H9 (cell line): ENCODE data around the gene WAC. TPM values are rescaled to one million over a fixed set of nuclear protein-coding genes. Genes with fewer than 3 reads are reported as not detected.

Experiments used
- DNase-seq: peaks from one replicate; pipeline ENCODE4 v3.0.0-alpha.2; 2017
- H2AFZ ChIP-seq: one replicate; pipeline ENCODE4 v1.6.1; 2013; ENCODE audit warnings: mild to moderate bottlenecking, low read length, control low read depth, moderate library complexity
- H2AK5ac ChIP-seq: 2 replicates; pipeline ENCODE4 v1.6.1; 2013; ENCODE audit warnings: low read length, control low read depth, mixed read lengths; ENCODE audit not compliant: insufficient read length
- H2BK120ac ChIP-seq: one replicate; pipeline ENCODE4 v1.6.1; 2013; ENCODE audit warnings: low read depth, mild to moderate bottlenecking, low read length, control low read depth, inconsistent platforms; ENCODE audit not compliant: poor library complexity, severe bottlenecking
- H2BK12ac ChIP-seq: 2 replicates; pipeline ENCODE4 v1.6.1; 2013; ENCODE audit warnings: low read length, control low read depth, mixed read lengths, low read depth; ENCODE audit not compliant: insufficient read length
- H2BK15ac ChIP-seq: 2 replicates; pipeline ENCODE4 v1.6.1; 2013; ENCODE audit warnings: low read depth, low read length, control low read depth
- H2BK20ac ChIP-seq: one replicate; pipeline ENCODE4 v1.6.1; 2013; ENCODE audit warnings: low read depth, mild to moderate bottlenecking, low read length, control low read depth, inconsistent platforms; ENCODE audit not compliant: poor library complexity, severe bottlenecking
- H2BK5ac ChIP-seq: 2 replicates; pipeline ENCODE4 v1.6.1; 2013; ENCODE audit warnings: low read length, control low read depth, mixed read lengths; ENCODE audit not compliant: insufficient read length
- H3K14ac ChIP-seq: 2 replicates; pipeline ENCODE4 v1.6.1; 2013; ENCODE audit warnings: low read length, control low read depth; ENCODE audit not compliant: insufficient read depth
- H3K18ac ChIP-seq: 2 replicates; pipeline ENCODE4 v1.6.1; 2013; ENCODE audit warnings: low read depth, mild to moderate bottlenecking, mixed read lengths, low read length, control low read depth; ENCODE audit not compliant: insufficient read length
- H3K23ac ChIP-seq: 2 replicates; pipeline ENCODE4 v1.6.1; 2013; ENCODE audit warnings: low read length, control low read depth, mixed read lengths, low read depth; ENCODE audit not compliant: insufficient read length
- H3K23me2 ChIP-seq: 2 replicates; pipeline ENCODE4 v1.6.1; 2013; ENCODE audit warnings: low read depth, mild to moderate bottlenecking, mixed read lengths, low read length, control low read depth; ENCODE audit not compliant: insufficient read length, poor library complexity, severe bottlenecking
- H3K27ac ChIP-seq: 2 replicates; pipeline ENCODE4 v1.5.1; 2013; ENCODE audit warnings: low read length, control low read depth, mixed read lengths, low read depth; ENCODE audit not compliant: insufficient read length
- H3K27me3 ChIP-seq: 2 replicates; pipeline ENCODE4 v1.6.1; 2013; ENCODE audit warnings: low read length, control low read depth, inconsistent platforms; ENCODE audit not compliant: insufficient read depth
- H3K4ac ChIP-seq: 2 replicates; pipeline ENCODE4 v1.6.1; 2013; ENCODE audit warnings: low read depth, mild to moderate bottlenecking, control low read depth, inconsistent platforms, low read length, moderate library complexity
- H3K4me1 ChIP-seq: 2 replicates; pipeline ENCODE4 v1.6.1; 2013; ENCODE audit warnings: low read length, control low read depth, inconsistent platforms; ENCODE audit not compliant: insufficient read depth
- H3K4me2 ChIP-seq: 2 replicates; pipeline ENCODE4 v1.6.1; 2013; ENCODE audit warnings: low read length, control low read depth, mixed read lengths; ENCODE audit not compliant: insufficient read length, insufficient read depth
- H3K56ac ChIP-seq: 2 replicates; pipeline ENCODE4 v1.6.1; 2013; ENCODE audit warnings: low read depth, mild to moderate bottlenecking, mixed read lengths, low read length, control low read depth; ENCODE audit not compliant: insufficient read length
- H3K79me1 ChIP-seq: 2 replicates; pipeline ENCODE4 v1.6.1; 2013; ENCODE audit warnings: low read depth, mild to moderate bottlenecking, moderate library complexity, low read length, control low read depth, inconsistent platforms; ENCODE audit not compliant: insufficient read depth, poor library complexity, severe bottlenecking
- H3K79me2 ChIP-seq: 2 replicates; pipeline ENCODE4 v1.6.1; 2013; ENCODE audit warnings: low read length, control low read depth, inconsistent platforms; ENCODE audit not compliant: insufficient read depth
- H3K9ac ChIP-seq: 2 replicates; pipeline ENCODE4 v1.6.1; 2013; ENCODE audit warnings: low read length, control low read depth, mixed read lengths; ENCODE audit not compliant: insufficient read length; ENCODE audit errors: extremely low read depth
- H3K9me3 ChIP-seq: one replicate; pipeline ENCODE4 v1.6.1; 2013; ENCODE audit warnings: low read depth, low read length, inconsistent platforms; ENCODE audit not compliant: control insufficient read depth
- H3T11ph ChIP-seq: one replicate; pipeline ENCODE4 v1.6.1; 2013; ENCODE audit warnings: mild to moderate bottlenecking, low read length, control low read depth, inconsistent platforms
- H4K20me1 ChIP-seq: one replicate; pipeline ENCODE4 v1.6.1; 2013; ENCODE audit not compliant: control insufficient read depth, insufficient read length, insufficient read depth
- H4K5ac ChIP-seq: 2 replicates; pipeline ENCODE4 v1.6.1; 2013; ENCODE audit warnings: low read depth, mild to moderate bottlenecking, mixed read lengths, low read length, control low read depth; ENCODE audit not compliant: insufficient read length
- H4K8ac ChIP-seq: replicated peaks from 2 replicates; pipeline ENCODE4 v1.6.1; 2013; ENCODE audit warnings: low read length, control low read depth, mixed read lengths, low read depth; ENCODE audit not compliant: insufficient read length
- H4K91ac ChIP-seq: 2 replicates; pipeline ENCODE4 v1.6.1; 2013; ENCODE audit warnings: low read depth, mild to moderate bottlenecking, moderate library complexity, mixed read lengths, low read length, control low read depth; ENCODE audit not compliant: insufficient read length
- H3K27ac Mint-ChIP-seq, 3 experiments: 2 replicates in 2 of 3; 3 replicates in 1 of 3; pipeline ENCODE4 v1.8.0; 2020 to 2021; ENCODE audit warnings: mixed read lengths in 3 of 3, mild to moderate bottlenecking in 1 of 3, moderate library complexity in 1 of 3
- H3K27me3 Mint-ChIP-seq: 2 replicates; pipeline ENCODE4 v1.8.0; 2021; ENCODE audit warnings: low read depth, mild to moderate bottlenecking, moderate library complexity, mixed read lengths
- H3K36me3 Mint-ChIP-seq, 3 experiments: 2 replicates in 2 of 3; 3 replicates in 1 of 3; pipeline ENCODE4 v1.8.0; 2020 to 2021; ENCODE audit warnings: low read depth in 3 of 3, mixed read lengths in 3 of 3; ENCODE audit not compliant: insufficient read depth in 1 of 3
- H3K4me1 Mint-ChIP-seq, 2 experiments: 2 replicates each; pipeline ENCODE4 v1.8.0; 2020; ENCODE audit warnings: mixed read lengths in 2 of 2
- H3K4me3 Mint-ChIP-seq, 2 experiments: 2 replicates in 1 of 2; 3 replicates in 1 of 2; pipeline ENCODE4 v1.8.0; 2020 to 2021; ENCODE audit warnings: mild to moderate bottlenecking in 2 of 2, mixed read lengths in 2 of 2, moderate library complexity in 1 of 2
- H3K9me3 Mint-ChIP-seq, 2 experiments: 2 replicates in 1 of 2; 3 replicates in 1 of 2; pipeline ENCODE4 v1.8.0; 2020; ENCODE audit warnings: mild to moderate bottlenecking in 2 of 2, mixed read lengths in 2 of 2, moderate library complexity in 1 of 2
- WGBS: extraction: QIAGEN DNeasy Blood & Tissue Kit; methylation state at CpG from one replicate; pipeline ENCODE4 v1.1.7; 2013; ENCODE audit warnings: missing lambda C conversion rate, low lambda C conversion rate, mixed read lengths; ENCODE audit not compliant: insufficient read length; ENCODE audit errors: extremely low coverage; 5-methylcytosine and 5-hydroxymethylcytosine counted together
- total RNA-seq: library from RNA; stranded (reverse); gene quantifications from 2 replicates; pipeline ENCODE4 v1.2.1, GENCODE V29; 2021
- TF ChIP-seq, protein P1 (sequence below): fragments of 200-600 bp; sonication (generic); conservative IDR thresholded peaks from 3 replicates; pipeline ENCODE4 v1.8.0; 2021; ENCODE audit warnings: antibody characterized with exemption, mild to moderate bottlenecking

WAC gene
- total RNA-seq, 1 experiment from 2014 or later: 130 TPM

DNA sequence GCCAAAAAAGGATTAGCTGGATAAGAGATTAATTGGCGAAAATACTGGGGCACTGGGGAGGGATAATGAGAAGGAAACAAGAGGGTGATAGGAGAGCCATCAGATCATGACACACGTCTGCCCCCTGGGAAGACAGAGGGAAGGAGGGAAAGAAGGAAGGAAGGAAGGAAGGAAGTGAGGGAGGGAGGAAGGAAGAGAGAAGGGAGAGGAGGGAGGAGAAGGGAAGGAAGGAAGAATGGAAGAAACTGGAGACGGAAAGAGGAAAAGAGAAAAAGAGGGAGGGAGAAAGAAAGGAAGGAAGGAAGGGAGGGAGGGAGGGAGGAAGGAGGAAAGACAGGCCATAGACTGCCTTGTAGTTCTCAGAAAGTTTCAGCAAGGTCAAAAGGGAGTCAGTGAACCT is 37.8 kb upstream of the WAC start:
- H3K79me1 ChIP-seq: no peaks in the 10 kb centered on the region
- no peak overlapping the region for H2AFZ ChIP-seq
- Mint-ChIP-seq H3K36me3 (peaks cover 0 to 1% (median 0%) of the 10 kb centered on the region in 3 experiments; a peak in 1 of 7 replicates), H3K27me3 (peaks cover under 1% of the 10 kb centered on the region), H3K27ac (no peak overlapping the region), H3K9me3 (no peaks in the 10 kb centered on the region; a peak in 1 of 5 replicates), H3K4me3 (no peak overlapping the region), H3K4me1 (peaks cover 3 to 6% of the 10 kb centered on the region in 2 experiments)
- H3K56ac ChIP-seq: no peak overlapping the region
- H3K14ac ChIP-seq: no peak overlapping the region
- whole genome bisulfite sequencing: no CpG with 5 or more reads among the region's 3 CpGs
- H3K79me2 ChIP-seq: no peaks in the 10 kb centered on the region
- no peaks in the 10 kb centered on the region for H4K20me1 ChIP-seq
- TF ChIP-seq, protein P1, sequence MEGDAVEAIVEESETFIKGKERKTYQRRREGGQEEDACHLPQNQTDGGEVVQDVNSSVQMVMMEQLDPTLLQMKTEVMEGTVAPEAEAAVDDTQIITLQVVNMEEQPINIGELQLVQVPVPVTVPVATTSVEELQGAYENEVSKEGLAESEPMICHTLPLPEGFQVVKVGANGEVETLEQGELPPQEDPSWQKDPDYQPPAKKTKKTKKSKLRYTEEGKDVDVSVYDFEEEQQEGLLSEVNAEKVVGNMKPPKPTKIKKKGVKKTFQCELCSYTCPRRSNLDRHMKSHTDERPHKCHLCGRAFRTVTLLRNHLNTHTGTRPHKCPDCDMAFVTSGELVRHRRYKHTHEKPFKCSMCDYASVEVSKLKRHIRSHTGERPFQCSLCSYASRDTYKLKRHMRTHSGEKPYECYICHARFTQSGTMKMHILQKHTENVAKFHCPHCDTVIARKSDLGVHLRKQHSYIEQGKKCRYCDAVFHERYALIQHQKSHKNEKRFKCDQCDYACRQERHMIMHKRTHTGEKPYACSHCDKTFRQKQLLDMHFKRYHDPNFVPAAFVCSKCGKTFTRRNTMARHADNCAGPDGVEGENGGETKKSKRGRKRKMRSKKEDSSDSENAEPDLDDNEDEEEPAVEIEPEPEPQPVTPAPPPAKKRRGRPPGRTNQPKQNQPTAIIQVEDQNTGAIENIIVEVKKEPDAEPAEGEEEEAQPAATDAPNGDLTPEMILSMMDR: no peak
- DNase-seq: no peak
- no peak overlapping the region for H3K27ac ChIP-seq
- H3K4me1 ChIP-seq: no peaks in the 10 kb centered on the region
- H4K91ac ChIP-seq: no peak overlapping the region
- no peak overlapping the region for H4K8ac ChIP-seq
- no peak overlapping the region for H3K23ac ChIP-seq
- H2BK5ac ChIP-seq: no peak overlapping the region
- H2BK15ac ChIP-seq: no peak overlapping the region
- H3K18ac ChIP-seq: no peak overlapping the region
- no peak overlapping the region for H2AK5ac ChIP-seq
- H3K9me3 ChIP-seq: no peaks in the 10 kb centered on the region
- H3K4ac ChIP-seq: no peak overlapping the region
- no peak overlapping the region for H2BK12ac ChIP-seq
- no peak overlapping the region for H3K4me2 ChIP-seq
- no peak overlapping the region for H2BK20ac ChIP-seq
- no peak overlapping the region for H4K5ac ChIP-seq
- H3K27me3 ChIP-seq: no peaks in the 10 kb centered on the region
- H3T11ph ChIP-seq: no peak overlapping the region
- H3K23me2 ChIP-seq: no peaks in the 10 kb centered on the region
- no peak overlapping the region for H2BK120ac ChIP-seq
- no peak overlapping the region for H3K9ac ChIP-seq
